Keratinocyte (primary cell): ENCODE results near the gene TNFSF15. TPM values are rescaled to one million over a fixed set of nuclear protein-coding genes. Genes with fewer than 3 reads are reported as not detected.

Experiments used
- DNase-seq: peaks from one replicate; pipeline ENCODE4 v3.0.0-alpha.2; 2011; ENCODE audit warnings: low read depth, missing footprints, low spot score
- FAIRE-seq: peaks from 2 replicates; lab custom pipeline; 2011; peaks lifted over from hg19 to GRCh38; lab: Jason Lieb, UNC
- H2AFZ ChIP-seq: 2 replicates; pipeline ENCODE4 v1.6.0; 2012; ENCODE audit warnings: low read length, control low read depth, inconsistent platforms; ENCODE audit not compliant: control insufficient read depth
- H3K27ac ChIP-seq: 2 replicates; pipeline ENCODE4 v1.5.1; 2011; ENCODE audit warnings: low read length; ENCODE audit not compliant: control insufficient read depth, insufficient read depth
- H3K27me3 ChIP-seq: 3 replicates; pipeline ENCODE4 v1.6.0; 2011; ENCODE audit warnings: low read length; ENCODE audit not compliant: control insufficient read depth, insufficient read depth; ENCODE audit errors: extremely low read depth
- H3K36me3 ChIP-seq, 2 experiments: 2 replicates in 1 of 2; 3 replicates in 1 of 2; pipeline ENCODE4 v1.5.1; 2011; ENCODE audit warnings: low read length in 2 of 2, mild to moderate bottlenecking in 1 of 2; ENCODE audit not compliant: control insufficient read depth in 2 of 2, insufficient read depth in 2 of 2; ENCODE audit errors: extremely low read depth in 1 of 2
- H3K4me1 ChIP-seq: 3 replicates; pipeline ENCODE4 v1.5.1; 2011; ENCODE audit warnings: low read length; ENCODE audit not compliant: control insufficient read depth, insufficient read depth; ENCODE audit errors: extremely low read depth
- H3K4me2 ChIP-seq: 3 replicates; pipeline ENCODE4 v1.6.0; 2011; ENCODE audit warnings: low read depth, low read length; ENCODE audit not compliant: control insufficient read depth, insufficient read depth; ENCODE audit errors: extremely low read depth
- H3K4me3 ChIP-seq, 3 experiments: fragments of 200-600 bp in 1 of 3; sonication (generic) in 1 of 3; 2 replicates in 2 of 3; 3 replicates in 1 of 3; pipeline ENCODE4 v1.5.1; 2011 to 2016; ENCODE audit warnings: low read length in 3 of 3, mild to moderate bottlenecking in 3 of 3, control low read depth in 2 of 3, inconsistent platforms in 1 of 3, low read depth in 1 of 3, mixed read lengths in 1 of 3, mixed run types in 1 of 3, moderate library complexity in 1 of 3; ENCODE audit not compliant: control insufficient read depth in 2 of 3, insufficient read depth in 2 of 3; ENCODE audit errors: extremely low read depth in 1 of 3
- H3K79me2 ChIP-seq: 2 replicates; pipeline ENCODE4 v1.6.0; 2012; ENCODE audit warnings: low read length; ENCODE audit not compliant: control insufficient read depth, insufficient read depth
- H3K9ac ChIP-seq: 3 replicates; pipeline ENCODE4 v1.6.0; 2011; ENCODE audit warnings: low read length; ENCODE audit not compliant: control insufficient read depth, insufficient read depth; ENCODE audit errors: extremely low read depth
- H3K9me1 ChIP-seq: 3 replicates; pipeline ENCODE4 v1.6.0; 2011; ENCODE audit warnings: low read length; ENCODE audit not compliant: control insufficient read depth, insufficient read depth; ENCODE audit errors: extremely low read depth
- H3K9me3 ChIP-seq: 2 replicates; pipeline ENCODE4 v1.5.1; 2012; ENCODE audit warnings: low read depth, low read length; ENCODE audit not compliant: control insufficient read depth
- H4K20me1 ChIP-seq: 3 replicates; pipeline ENCODE4 v1.6.0; 2011; ENCODE audit warnings: low read length; ENCODE audit not compliant: control insufficient read depth, insufficient read depth; ENCODE audit errors: extremely low read depth
- CTCF ChIP-seq, 3 experiments: IDR thresholded peaks in 1 of 3; conservative IDR thresholded peaks in 1 of 3; optimal IDR thresholded peaks in 1 of 3; 2 replicates in 2 of 3; 3 replicates in 1 of 3; pipeline versions ENCODE3 to v1.5.1; 2011; ENCODE audit warnings: low read length in 3 of 3, mild to moderate bottlenecking in 3 of 3, moderate library complexity in 2 of 3, control low read depth in 1 of 3, inconsistent platforms in 1 of 3; ENCODE audit not compliant: insufficient read depth in 2 of 3; ENCODE audit errors: extremely low read depth in 1 of 3
- EZH2 ChIP-seq: IDR thresholded peaks from one replicate; pipeline ENCODE4 v1.6.1; 2012; ENCODE audit warnings: inconsistent platforms, mild to moderate bottlenecking, low read length, moderate library complexity
- dilution Hi-C: fragments of 300-500 bp; cut with MboI; formaldehyde crosslinking; loops from one replicate; pipeline ENCODE4 v1.7.0; 2020; ENCODE audit warnings: low sequenced_read_pairs; ENCODE audit not compliant: extremely low pct_ligation_motif_present
- polyA plus RNA-seq, 5 experiments: library from polyadenylated mRNA; depleted of rRNA in 3 of 5; stranded (reverse) in 3 of 5; stranded (forward) in 1 of 5; unstranded in 1 of 5; fragments of >200 nt; gene quantifications; 1 replicate in 1 of 5; 2 replicates in 3 of 5; 3 replicates in 1 of 5; pipeline versions ENCODE4 v1.2.1 to v1.2.3, GENCODE V29; 2011 to 2012; ENCODE audit warnings: missing spikeins in 2 of 5, low read depth in 1 of 5, low replicate concordance in 1 of 5

TNFSF15 gene
- polyA plus RNA-seq, 1 donor (not counting 4 experiments of a cell fraction or from before 2014, with no cell fraction given) = 1.1 TPM

- no peak overlapping the region for H3K9ac ChIP-seq
- no peaks in the 10 kb centered on the region for H4K20me1 ChIP-seq
- TF ChIP-seq EZH2 = no peak
- no peak for TF ChIP-seq CTCF (optimal IDR thresholded peaks at IDR 0.05 in 1 of 3, IDR thresholded peaks at IDR 0.05 in 1 of 3, conservative IDR thresholded peaks at IDR 0.05 in 1 of 3; ENCODE audit: extremely low read depth in 1 of 3, insufficient read depth in 2 of 3, low read length in 3 of 3)
- H3K9me3 ChIP-seq = no peaks in the 10 kb centered on the region
- FAIRE-seq = no peak
- H3K27ac ChIP-seq = no peak overlapping the region
- peaks cover 13% of the 10 kb centered on the region for H3K4me1 ChIP-seq
- no peaks in the 10 kb centered on the region for H3K27me3 ChIP-seq
- no peak overlapping the region for H3K4me3 ChIP-seq
- H3K36me3 ChIP-seq = no peaks in the 10 kb centered on the region
- no peaks in the 10 kb centered on the region for H3K9me1 ChIP-seq
- DNase-seq = no peak
- no peak overlapping the region for H2AFZ ChIP-seq
- no peak overlapping the region for H3K4me2 ChIP-seq
- H3K79me2 ChIP-seq = no peaks in the 10 kb centered on the region
- dilution Hi-C loops = no loop called here
These were observed 4.8 kb upstream of the TNFSF15 start for GRCh38 chr9:114810614-114811013.

GRCh38 chr9:114806526-114806900 lies 674 bp upstream of the TNFSF15 start:
- FAIRE-seq (peak; percentile 74), DNase-seq (no peak)
- Histone ChIP-seq H3K36me3 (no peaks in the 10 kb centered on the region), H3K9me1 (no peaks in the 10 kb centered on the region), H3K79me2 (no peaks in the 10 kb centered on the region), H3K27me3 (no peaks in the 10 kb centered on the region), H3K4me2 (peak overlapping the region; percentile 85), H3K9me3 (no peaks in the 10 kb centered on the region), H3K27ac (peak overlapping the region; percentile 67), H4K20me1 (no peaks in the 10 kb centered on the region), H3K9ac (peak overlapping the region; percentile 41), H2AFZ (no peak overlapping the region), H3K4me3 (peak overlapping the region in 1 of 3 experiments; percentile 37), H3K4me1 (peaks cover 31% of the 10 kb centered on the region)
- TF ChIP-seq CTCF (optimal IDR thresholded peaks at IDR 0.05 in 1 of 3, IDR thresholded peaks at IDR 0.05 in 1 of 3, conservative IDR thresholded peaks at IDR 0.05 in 1 of 3; ENCODE audit: extremely low read depth in 1 of 3, insufficient read depth in 2 of 3, low read length in 3 of 3) (no peak), EZH2 (no peak)
- dilution Hi-C loops = no loop called here
